GM19023 (cell line): ENCODE measurements around the gene CHD1L.
"Not testable (repeated sequence)": the region's sequence is repeated elsewhere in the genome, so short reads cannot be mapped to it uniquely, and the experiment has no call there.

ENCODE experiments used
- ATAC-seq: cut with Tn5 transposase; IDR thresholded peaks from one replicate; pipeline ENCODE4 v1.9.1; 2021; ENCODE audit warnings: mild to moderate bottlenecking, moderate library complexity; ENCODE audit not compliant: unreplicated experiment

The CHD1L gene

DNA sequence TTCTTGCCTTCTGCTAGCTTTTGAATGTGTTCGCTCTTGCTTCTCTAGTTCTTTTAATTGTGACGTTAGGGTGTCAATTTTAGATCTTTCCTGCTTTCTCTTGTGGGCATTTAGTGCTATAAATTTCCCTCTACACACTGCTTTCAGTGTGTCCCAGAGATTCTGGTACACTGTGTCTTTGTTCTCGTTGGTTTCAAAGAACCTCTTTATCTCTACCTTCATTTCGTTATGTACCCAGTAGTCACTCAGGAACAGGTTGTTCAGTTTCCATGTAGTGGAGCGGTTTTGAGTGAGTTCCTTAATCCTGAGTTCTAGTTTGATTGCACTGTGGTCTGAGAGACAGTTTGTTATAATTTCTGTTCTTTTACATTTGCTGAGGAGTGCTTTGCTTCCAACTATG lies 11.5 kb upstream of the CHD1L start:
- ATAC-seq = not testable (repeated sequence)

DNA sequence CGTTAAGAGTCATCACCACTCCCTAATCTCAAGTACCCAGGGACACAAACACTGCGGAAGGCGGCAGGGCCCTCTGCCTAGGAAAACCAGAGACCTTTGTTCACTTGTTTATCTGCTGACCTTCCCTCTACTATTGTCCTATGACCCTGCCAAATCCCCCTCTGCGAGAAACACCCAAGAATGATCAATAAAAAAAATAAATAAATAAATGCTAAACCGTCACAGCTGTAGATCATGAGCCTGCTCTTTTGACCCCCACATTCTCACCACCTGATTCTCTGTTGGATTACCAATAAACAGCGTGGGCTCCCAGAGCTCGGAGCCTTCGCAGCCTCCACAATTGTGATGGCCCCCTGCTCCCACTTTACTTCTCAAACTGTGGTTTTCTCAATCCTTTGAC lies 8.6 kb upstream of the CHD1L start:
- not testable (repeated sequence) for ATAC-seq

DNA sequence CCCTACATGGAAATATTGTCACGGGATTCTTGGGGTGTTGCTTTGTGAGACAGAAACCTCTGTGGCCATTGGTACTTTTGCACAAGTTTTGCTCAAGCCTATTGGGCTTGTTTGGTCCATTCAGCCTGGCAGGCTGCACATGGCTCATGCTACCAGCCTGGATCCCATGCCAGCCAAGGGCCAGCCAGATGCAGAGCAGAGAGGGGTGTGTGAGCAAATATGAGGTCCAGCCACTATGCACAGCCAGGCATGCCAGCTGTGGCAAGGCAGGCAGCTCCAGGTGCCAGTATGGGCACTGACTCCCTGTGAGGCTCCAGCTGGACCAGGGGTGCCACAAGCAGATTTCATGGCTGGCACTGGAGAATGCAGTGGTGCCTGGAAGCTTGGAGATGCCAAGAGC lies 6.7 kb upstream of the CHD1L start:
- ATAC-seq = no peak

DNA sequence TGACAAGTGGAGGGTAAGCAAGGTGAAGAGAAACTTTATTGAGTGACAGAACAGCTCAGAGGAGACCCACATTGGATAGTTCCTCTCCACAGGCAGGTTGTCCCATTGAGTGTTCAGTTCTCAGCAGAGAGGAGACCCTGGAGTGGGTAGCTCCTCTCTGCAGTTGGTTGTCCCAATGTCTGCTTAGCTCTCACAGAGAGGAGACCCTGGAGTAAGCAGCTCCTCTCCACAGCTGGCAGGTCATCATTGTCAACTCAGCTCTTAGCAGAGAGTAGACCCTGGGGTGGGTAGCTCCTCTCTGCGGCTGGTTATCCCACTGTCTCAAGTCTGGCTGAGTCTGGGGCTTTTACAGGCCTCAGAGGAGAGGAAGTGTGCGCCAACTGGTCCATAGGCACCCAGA lies 6.0 kb upstream of the CHD1L start:
- ATAC-seq = no peak

- no peak for ATAC-seq
Observed at GRCh38 chr1:147236959-147237791, 5.3 kb upstream of the CHD1L start.

GRCh38 chr1:147238053-147238902 lies 4.2 kb upstream of the CHD1L start:
- no peak for ATAC-seq

- no peak for ATAC-seq
Observed at GRCh38 chr1:147238925-147239820, 3.3 kb upstream of the CHD1L start.

GRCh38 chr1:147240131-147240721 lies 2.3 kb upstream of the CHD1L start:
- not testable (repeated sequence) for ATAC-seq

GRCh38 chr1:147241934-147242448 lies 493 bp upstream of the CHD1L start:
- no peak for ATAC-seq

GRCh38 chr1:147243228-147243685 lies 773 bp downstream of the CHD1L start:
- no peak for ATAC-seq

GRCh38 chr1:147243841-147244240 lies 1.4 kb downstream of the CHD1L start:
- ATAC-seq = no peak

DNA sequence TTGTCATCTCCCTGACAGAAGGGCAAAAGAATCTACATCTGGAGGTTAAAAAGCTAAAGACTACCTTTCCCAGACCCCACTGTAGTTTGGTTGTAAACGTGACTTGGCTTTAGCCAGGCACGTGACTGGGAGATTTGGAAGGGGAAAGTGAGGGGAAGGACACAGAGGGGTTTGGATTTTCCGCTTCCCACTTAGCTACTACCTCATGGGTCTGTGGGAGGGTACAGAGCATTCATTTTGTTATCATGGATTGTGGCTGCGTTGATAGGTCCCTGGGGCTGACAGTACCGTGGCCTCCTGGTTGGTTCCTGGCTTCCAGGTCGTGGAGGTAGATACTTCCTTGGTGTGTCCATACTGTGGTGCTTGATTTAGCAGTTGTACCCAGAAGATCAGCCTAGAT lies 2.6 kb downstream of the CHD1L start:
- ATAC-seq = no peak

- no peak for ATAC-seq
Observed at GRCh38 chr1:147245586-147246021, 3.1 kb downstream of the CHD1L start.

DNA sequence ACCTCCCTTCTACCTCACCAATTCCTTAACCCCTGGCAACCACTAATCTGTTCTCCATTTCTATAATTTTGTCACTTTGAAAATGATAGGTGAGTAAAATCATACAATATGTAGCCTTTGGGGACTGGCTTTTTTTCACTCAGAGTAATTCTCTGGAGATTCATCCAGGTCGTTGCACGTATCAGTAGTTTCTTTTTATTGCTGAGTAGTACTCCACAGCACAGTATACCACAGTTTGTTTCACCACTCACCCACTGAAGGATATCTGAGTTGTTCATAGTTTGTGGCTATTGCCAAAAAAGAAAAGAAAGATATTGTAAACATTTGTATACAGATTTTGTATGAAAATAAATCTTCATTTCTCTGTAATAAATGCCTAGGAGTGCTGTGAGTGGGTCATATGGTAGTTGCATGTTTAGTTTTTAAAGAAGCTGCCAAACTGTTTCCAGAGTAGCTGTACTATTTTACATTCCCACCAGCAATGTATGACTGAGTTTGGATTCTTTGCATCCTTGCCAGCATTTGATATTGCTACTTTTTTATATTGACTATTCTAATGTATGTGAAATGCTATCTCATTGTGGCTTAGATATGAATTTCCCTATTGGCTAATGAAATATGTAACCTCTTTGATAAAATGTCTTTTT lies 3.7 kb downstream of the CHD1L start:
- no peak for ATAC-seq

- no peak for ATAC-seq
Observed at GRCh38 chr1:147246910-147247655, 4.6 kb downstream of the CHD1L start.

DNA sequence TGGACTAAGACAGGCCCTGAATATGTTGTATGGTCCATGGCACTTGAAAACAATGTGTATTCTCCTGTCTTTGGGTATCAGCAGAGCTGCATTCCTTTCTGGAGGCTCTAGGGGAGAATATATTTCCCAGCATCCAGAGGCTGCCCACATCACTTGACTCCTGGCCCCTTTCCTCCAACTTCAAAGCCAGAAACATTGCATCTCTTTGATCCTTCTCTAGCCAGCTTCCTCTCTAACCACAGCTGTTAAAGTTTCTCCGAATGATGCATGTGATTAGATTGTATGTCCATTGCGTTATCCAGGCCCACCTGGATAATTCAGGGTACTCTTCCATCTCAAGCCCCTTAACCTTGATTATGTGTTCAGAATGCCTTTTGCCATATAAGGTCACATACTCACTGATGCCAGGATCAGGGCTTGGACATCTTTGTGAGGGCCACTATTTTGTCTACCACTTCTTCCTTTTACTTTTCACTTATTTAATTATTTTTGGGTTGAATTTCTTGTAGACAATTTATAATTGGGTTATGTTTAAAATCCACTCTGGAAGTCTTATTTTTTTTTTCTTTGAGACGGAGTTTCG lies 5.3 kb downstream of the CHD1L start:
- ATAC-seq = no peak

- no peak for ATAC-seq
Observed at GRCh38 chr1:147252540-147252939, 10.1 kb downstream of the CHD1L start.

- ATAC-seq = no peak
Observed at GRCh38 chr1:147260956-147261355, 18.5 kb downstream of the CHD1L start.
